Measurements from ENCODE around the gene RHOG. TPM values are rescaled to one million over a fixed set of nuclear protein-coding genes. Genes with fewer than 3 reads are reported as not detected.
"Not testable (repeated sequence)": the region's sequence is repeated elsewhere in the genome, so short reads cannot be mapped to it uniquely, and the experiment has no call there.

RHOG gene
- total RNA-seq, 2 experiments from 2014 or later = 157 to 180 TPM

DNA sequence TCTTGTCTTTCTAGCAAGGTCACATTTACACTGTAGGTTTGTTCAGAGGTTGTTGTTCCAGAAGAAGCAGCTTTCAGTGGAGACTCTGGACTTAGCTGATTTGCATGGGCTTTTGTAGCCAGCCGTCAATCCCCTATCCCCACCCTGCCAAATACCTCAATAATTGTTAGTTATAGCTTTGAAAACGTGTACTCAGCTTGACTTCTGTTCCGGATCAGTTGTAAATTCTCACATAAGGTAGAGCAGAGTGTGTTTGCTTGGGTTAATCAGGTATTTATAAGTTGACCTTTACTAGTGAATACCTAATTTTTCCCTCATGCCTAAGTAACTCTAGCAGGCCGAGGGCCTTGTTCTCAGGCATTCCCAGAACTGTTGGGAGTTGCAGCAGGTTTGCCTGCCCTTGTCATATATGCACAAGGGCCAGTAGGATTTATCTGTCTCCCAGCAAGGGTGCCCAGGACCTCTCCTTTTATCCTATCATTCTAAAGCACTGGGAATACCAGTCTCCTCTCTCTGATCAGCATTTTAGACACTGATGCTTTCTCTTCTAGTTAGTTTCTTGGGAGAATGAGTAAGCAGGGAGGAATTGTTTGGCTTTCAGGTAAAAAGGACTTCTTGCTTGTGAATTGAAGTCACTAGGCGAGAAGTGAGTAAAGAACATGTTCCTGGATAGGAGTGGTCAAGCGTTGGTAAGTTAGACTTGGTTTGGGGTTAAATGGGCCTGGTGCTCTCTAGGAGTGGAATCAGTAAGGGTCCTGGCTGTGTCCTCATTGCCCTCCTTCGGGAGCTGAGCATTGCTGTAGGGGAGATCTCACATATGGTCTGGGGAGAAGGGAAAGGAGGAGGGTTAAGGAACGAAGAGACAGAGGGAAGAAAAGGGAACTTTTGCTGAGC, 36.9 kb upstream of the RHOG start:
- ChIA-PET POLR2A (interaction anchor here (0.7 kb wide), 1 partner anchor 22 kb away, joined by 3 read pairs; the partner anchor contains the start of gene STIM1), CTCF (interaction anchor here (0.7 to 2.2 kb wide), 6 partner anchors 10 to 310 kb away, joined by 3 to 11 read pairs (median 6); no protein-coding TSS in a partner anchor)
- Mint-ChIP-seq H3K27ac (no peak overlapping the region), H3K9me3 (ENCODE audit: low read depth) (no peaks in the 10 kb centered on the region), H3K36me3 (ENCODE audit: low read depth) (peaks cover 2% of the 10 kb centered on the region), H3K4me3 (no peak overlapping the region), H3K27me3 (no peaks in the 10 kb centered on the region), H3K4me1 (peaks cover 78% of the 10 kb centered on the region)
- DNase-seq (no peak), ATAC-seq (no peak)
- intact Hi-C loops (cut with DNase I, micrococcal nuclease) = no loop called here

DNA sequence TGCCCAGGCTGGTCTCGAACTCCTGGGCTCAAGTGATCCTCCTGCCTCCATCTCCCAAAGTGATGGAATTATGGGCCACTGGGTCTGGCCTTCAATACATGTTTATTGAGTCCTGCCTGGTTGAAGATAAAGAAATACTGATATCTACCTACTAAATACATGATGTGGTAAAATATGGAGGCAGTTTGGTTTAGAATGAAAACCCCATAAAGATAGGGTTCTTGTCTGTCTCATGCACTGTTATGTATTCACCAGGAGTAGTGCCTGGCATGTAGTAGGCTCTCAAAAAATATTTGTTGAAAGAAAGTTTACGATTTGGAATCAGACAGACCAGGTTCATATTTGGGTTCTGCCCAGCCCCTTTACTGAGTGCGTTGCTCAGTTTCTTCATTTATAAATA, 35.9 kb upstream of the RHOG start:
- ChIA-PET CTCF (interaction anchor here (1.4 to 2.2 kb wide), 4 partner anchors 9 to 22 kb away, joined by 5 to 8 read pairs (median 6); partner anchors contain the start of gene STIM1), POLR2A (interaction anchor here (0.9 kb wide), 1 partner anchor 19 kb away, joined by 3 read pairs; no protein-coding TSS in a partner anchor)
- ATAC-seq (no peak), DNase-seq (no peak)
- intact Hi-C loops (cut with DNase I, micrococcal nuclease) = no loop called here
- H3K4me3 Mint-ChIP-seq = no peak overlapping the region
- H3K27me3 Mint-ChIP-seq = no peaks in the 10 kb centered on the region
- H3K27ac Mint-ChIP-seq = no peak overlapping the region
- H3K4me1 Mint-ChIP-seq = peaks cover 81% of the 10 kb centered on the region
- H3K9me3 Mint-ChIP-seq (ENCODE audit: low read depth) = no peaks in the 10 kb centered on the region
- peaks cover 6% of the 10 kb centered on the region for H3K36me3 Mint-ChIP-seq (ENCODE audit: low read depth)

DNA sequence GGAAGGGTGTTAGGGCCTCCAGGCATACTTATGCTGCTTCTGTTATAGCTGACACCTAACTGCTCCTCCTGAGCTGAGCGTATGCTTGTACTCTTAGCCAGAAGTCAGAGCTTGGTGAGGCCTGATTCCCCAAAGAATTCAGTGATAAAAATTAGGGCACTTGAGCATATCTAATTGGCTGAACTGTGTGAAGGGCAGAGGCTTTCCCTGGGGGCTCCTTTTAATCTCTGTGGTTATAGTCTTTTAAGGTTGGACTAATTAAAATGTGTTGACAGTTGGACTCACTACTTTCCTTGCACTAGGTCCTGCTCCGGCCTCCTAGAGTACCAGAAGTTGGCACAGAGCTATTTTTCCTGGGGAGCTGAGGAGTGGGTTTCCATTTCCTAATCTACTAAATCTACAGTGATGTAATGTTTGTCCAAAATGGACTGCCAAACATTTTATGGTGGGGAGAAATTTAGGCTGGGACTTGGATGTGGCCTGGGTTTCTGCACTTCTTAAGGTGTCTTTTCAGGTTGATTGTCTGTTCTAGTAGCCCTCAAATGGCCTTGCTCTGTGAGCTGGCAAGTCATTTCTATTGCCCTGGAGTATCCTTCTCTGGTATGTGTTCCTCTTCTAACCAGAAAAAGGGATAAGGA, 33.1 kb upstream of the RHOG start:
- ATAC-seq = no peak
- no peak overlapping the region for H3K27ac Mint-ChIP-seq
- POLR2A ChIA-PET = no interaction called here
- H3K36me3 Mint-ChIP-seq (ENCODE audit: low read depth) = peaks cover 12% of the 10 kb centered on the region
- peaks cover 86% of the 10 kb centered on the region for H3K4me1 Mint-ChIP-seq
- H3K27me3 Mint-ChIP-seq = no peaks in the 10 kb centered on the region
- intact Hi-C loops (cut with DNase I, micrococcal nuclease) = no loop called here
- CTCF ChIA-PET = interaction anchor here (0.6 to 2.0 kb wide), 5 partner anchors 9 to 738 kb away, joined by 3 to 14 read pairs (median 4); partner anchors contain the start of gene STIM1
- H3K4me3 Mint-ChIP-seq = no peak overlapping the region
- no peak for DNase-seq
- H3K9me3 Mint-ChIP-seq (ENCODE audit: low read depth) = no peaks in the 10 kb centered on the region

DNA sequence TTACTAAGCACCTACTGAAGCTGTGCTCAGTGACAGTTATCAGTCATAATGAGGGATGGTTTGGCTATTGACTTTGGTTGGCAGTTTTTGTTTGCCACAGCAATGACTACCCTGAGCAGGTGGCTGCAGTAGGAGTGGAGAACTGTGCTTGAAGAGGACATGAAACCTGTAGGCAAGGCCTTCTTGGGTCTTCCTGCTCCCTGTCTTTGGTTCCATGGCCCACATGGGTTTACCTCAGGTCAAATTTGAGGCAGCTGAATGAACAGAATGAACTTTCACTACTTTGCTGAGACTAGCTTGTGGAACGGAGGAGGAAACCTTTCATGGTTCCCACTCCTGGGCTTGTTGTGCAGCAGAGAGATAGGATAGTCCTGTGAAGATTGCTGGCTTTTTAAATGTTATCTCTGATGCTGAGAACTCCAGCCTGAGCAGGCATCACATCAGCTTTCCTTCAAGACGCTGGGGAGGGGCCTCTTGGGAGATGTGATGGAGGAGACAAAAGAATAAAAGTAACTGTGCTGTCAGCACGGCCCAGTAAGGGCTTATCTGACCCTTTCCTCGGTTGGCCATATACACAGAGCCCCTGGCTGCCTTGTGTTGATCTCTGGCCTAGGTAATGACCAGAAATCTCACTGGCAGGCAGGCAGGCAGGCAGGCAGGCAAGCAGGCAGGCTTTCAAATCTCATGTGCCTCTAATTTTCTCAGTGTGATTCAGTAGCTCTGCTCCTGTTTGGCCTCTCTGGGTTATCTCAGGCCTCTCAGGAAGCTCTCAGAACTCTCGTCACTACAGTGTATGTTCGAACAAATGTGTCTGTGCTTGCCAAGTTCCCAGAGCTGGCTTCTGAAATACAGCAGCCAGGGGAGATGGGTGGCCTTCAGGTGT, 26.7 kb upstream of the RHOG start:
- intact Hi-C loops (cut with DNase I, micrococcal nuclease) = loop anchor here in 1 of 2 experiments (2.0 kb wide), 1 partner anchor 37 kb away; no protein-coding TSS in a partner anchor
- Mint-ChIP-seq H3K27me3 (no peaks in the 10 kb centered on the region), H3K4me1 (peaks cover 90% of the 10 kb centered on the region), H3K36me3 (ENCODE audit: low read depth) (peaks cover 12% of the 10 kb centered on the region), H3K9me3 (ENCODE audit: low read depth) (no peaks in the 10 kb centered on the region), H3K27ac (peak overlapping the region; percentile 92), H3K4me3 (peak overlapping the region; percentile 25)
- POLR2A ChIA-PET = interaction anchor here (0.6 to 1.9 kb wide), 5 partner anchors 8 to 181 kb away, joined by 3 to 9 read pairs (median 5); partner anchors contain the start of gene STIM1
- DNase-seq (peak; percentile 61), ATAC-seq (peak; percentile 70)
- CTCF ChIA-PET = interaction anchor here (1.0 to 3.8 kb wide), 12 partner anchors 8 to 205 kb away, joined by 3 to 18 read pairs (median 5); partner anchors contain the start of genes RHOG and STIM1

DNA sequence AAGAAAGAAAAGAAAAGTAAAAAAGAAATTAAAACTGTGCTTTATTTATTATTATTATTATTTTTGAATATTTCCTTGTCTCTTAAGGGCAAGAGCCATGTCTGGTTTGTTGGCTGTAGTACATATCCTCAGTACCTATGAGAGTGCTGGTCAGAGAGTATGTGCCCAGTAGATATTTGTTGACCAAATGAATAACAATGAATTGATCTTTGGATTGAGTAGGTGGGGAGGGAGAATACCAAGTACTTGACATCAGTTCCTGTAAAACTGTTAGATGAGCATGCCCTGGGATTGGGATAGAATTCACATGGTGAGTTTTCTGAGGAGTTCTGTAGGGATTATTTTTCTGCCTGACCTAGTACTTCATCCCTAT, 26.1 kb upstream of the RHOG start:
- ChIA-PET CTCF (interaction anchor here (1.2 to 3.8 kb wide), 4 partner anchors 12 to 206 kb away, joined by 4 to 18 read pairs (median 13); partner anchors contain the start of gene STIM1), POLR2A (interaction anchor here (1.0 to 1.9 kb wide), 2 partner anchors 12 to 17 kb away, joined by 4 to 9 read pairs; partner anchors contain the start of gene STIM1)
- H3K9me3 Mint-ChIP-seq (ENCODE audit: low read depth) = no peaks in the 10 kb centered on the region
- peak overlapping the region; percentile 25 for H3K4me3 Mint-ChIP-seq
- DNase-seq (no peak), ATAC-seq (no peak)
- intact Hi-C loops (cut with DNase I, micrococcal nuclease) = loop anchor here in 1 of 2 experiments (2.0 kb wide), 1 partner anchor 38 kb away; no protein-coding TSS in a partner anchor
- H3K27me3 Mint-ChIP-seq = no peaks in the 10 kb centered on the region
- peak overlapping the region; percentile 92 for H3K27ac Mint-ChIP-seq
- peaks cover 14% of the 10 kb centered on the region for H3K36me3 Mint-ChIP-seq (ENCODE audit: low read depth)
- H3K4me1 Mint-ChIP-seq = peaks cover 92% of the 10 kb centered on the region

DNA sequence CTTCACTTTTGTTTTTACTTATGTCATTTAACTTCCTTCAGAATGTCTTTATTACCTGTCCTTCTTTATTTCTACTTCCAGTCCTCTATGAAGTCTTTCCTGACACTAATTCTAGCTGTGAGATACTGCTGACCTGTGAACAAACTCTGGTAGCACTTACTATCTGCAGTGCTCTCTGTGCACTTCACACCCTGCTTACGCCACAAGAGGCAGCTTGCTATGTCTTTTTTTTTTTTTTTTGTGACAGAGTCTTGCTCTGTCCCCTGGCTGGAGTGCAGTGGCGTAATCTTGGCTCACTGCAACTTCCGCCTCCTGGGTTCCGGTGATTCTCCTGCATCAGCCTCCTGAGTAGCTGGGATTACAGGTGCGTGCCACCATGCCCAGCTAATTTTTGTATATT, 25.4 kb upstream of the RHOG start:
- Mint-ChIP-seq H3K36me3 (ENCODE audit: low read depth) (peaks cover 13% of the 10 kb centered on the region), H3K4me1 (peaks cover 92% of the 10 kb centered on the region), H3K4me3 (peak overlapping the region; percentile 38), H3K9me3 (ENCODE audit: low read depth) (no peaks in the 10 kb centered on the region), H3K27me3 (no peaks in the 10 kb centered on the region), H3K27ac (peak overlapping the region; percentile 85)
- CTCF ChIA-PET = interaction anchor here (2.9 to 3.8 kb wide), 3 partner anchors 12 to 206 kb away, joined by 15 to 16 read pairs (median 16); partner anchors contain the start of gene STIM1
- intact Hi-C loops (cut with DNase I, micrococcal nuclease) = loop anchor here in 1 of 2 experiments (2.0 kb wide), 1 partner anchor 39 kb away; no protein-coding TSS in a partner anchor
- ATAC-seq (peak; percentile 31), DNase-seq (no peak)
- POLR2A ChIA-PET = interaction anchor here (1.2 kb wide), 1 partner anchor 11 kb away, joined by 5 read pairs; the partner anchor contains the start of gene STIM1

DNA sequence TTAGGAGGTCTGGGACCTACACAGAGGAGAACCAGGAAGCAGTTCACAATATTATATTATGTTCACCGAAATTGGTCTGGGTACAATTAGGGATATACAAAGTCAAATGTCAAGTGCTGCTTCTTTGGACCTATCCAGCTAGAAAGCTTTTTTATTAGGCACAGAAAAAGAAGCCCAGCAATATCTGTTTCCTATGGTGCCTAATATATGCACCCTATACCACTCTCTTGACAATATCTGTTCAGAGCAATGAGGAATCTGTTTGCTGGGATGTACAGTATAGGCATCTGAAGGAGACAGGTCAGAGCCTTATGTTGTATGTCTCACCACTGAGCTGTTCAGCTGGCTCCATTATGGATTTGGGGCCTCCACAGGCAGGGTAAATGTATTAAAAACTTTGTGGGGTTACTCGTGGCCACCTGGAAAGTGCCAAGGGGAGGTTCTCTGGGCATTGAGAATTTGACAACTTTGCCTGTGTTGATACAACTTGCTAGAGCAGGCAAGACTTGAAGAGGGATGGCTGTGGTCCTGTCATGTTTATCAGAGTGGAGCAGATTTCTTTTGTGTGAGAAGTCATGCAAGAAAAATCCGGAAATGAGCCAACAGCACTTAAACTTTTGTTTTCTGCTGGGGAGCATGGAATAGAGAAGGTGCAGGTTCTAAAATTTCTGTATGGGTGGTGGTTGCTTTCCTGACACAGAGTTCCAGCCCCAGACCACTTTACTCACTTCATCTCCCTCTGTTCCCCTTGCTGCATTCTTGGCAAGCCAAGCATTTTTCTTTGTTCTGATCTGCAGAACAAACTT, 24.8 kb upstream of the RHOG start:
- CTCF ChIA-PET = interaction anchor here (1.9 to 3.8 kb wide), 4 partner anchors 11 to 207 kb away, joined by 5 to 16 read pairs (median 16); partner anchors contain the start of gene STIM1
- H3K36me3 Mint-ChIP-seq (ENCODE audit: low read depth) = peaks cover 16% of the 10 kb centered on the region
- peak overlapping the region; percentile 85 for H3K27ac Mint-ChIP-seq
- H3K9me3 Mint-ChIP-seq (ENCODE audit: low read depth) = no peaks in the 10 kb centered on the region
- peaks cover 91% of the 10 kb centered on the region for H3K4me1 Mint-ChIP-seq
- intact Hi-C loops (cut with DNase I, micrococcal nuclease) = loop anchor here in 1 of 2 experiments (2.0 kb wide), 1 partner anchor 39 kb away; no protein-coding TSS in a partner anchor
- DNase-seq (no peak), ATAC-seq (peak; percentile 10)
- no peaks in the 10 kb centered on the region for H3K27me3 Mint-ChIP-seq
- POLR2A ChIA-PET = interaction anchor here (1.2 kb wide), 1 partner anchor 11 kb away, joined by 5 read pairs; the partner anchor contains the start of gene STIM1
- H3K4me3 Mint-ChIP-seq = peak overlapping the region; percentile 38

DNA sequence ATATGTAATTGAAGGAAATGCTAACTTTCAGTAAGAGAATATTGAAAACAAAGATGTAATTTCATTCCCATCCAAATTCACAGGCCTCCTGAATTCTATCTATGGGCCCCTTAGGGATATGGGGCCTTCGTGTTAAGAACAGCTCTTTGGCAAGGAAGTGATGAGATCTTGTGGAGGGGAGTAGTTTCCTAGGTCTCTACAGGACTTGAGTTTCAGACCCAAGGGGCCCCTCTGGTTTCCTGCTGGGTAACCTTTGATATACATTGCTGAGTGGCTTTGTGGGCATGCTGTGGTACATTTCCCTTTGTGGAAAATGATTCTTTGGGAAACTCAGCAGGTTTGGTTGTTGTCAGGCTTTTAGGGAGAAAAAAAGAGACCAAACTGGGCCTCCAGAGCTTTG, 20.9 kb upstream of the RHOG start:
- ATAC-seq = no peak
- peak; percentile 51 for DNase-seq
- intact Hi-C loops (cut with DNase I, micrococcal nuclease) = no loop called here
- ChIA-PET POLR2A (interaction anchor here (0.6 to 1.7 kb wide), 3 partner anchors 9 to 234 kb away, joined by 3 to 5 read pairs (median 4); no protein-coding TSS in a partner anchor), CTCF (interaction anchor here (1.0 to 4.0 kb wide), 6 partner anchors 9 to 211 kb away, joined by 3 to 32 read pairs (median 4); no protein-coding TSS in a partner anchor)
- H3K9me3 Mint-ChIP-seq (ENCODE audit: low read depth) = no peaks in the 10 kb centered on the region
- H3K4me3 Mint-ChIP-seq = peak overlapping the region; percentile 88
- H3K27ac Mint-ChIP-seq = peak overlapping the region; percentile 98
- peaks cover 19% of the 10 kb centered on the region for H3K36me3 Mint-ChIP-seq (ENCODE audit: low read depth)
- H3K27me3 Mint-ChIP-seq = no peaks in the 10 kb centered on the region
- peaks cover 86% of the 10 kb centered on the region for H3K4me1 Mint-ChIP-seq

DNA sequence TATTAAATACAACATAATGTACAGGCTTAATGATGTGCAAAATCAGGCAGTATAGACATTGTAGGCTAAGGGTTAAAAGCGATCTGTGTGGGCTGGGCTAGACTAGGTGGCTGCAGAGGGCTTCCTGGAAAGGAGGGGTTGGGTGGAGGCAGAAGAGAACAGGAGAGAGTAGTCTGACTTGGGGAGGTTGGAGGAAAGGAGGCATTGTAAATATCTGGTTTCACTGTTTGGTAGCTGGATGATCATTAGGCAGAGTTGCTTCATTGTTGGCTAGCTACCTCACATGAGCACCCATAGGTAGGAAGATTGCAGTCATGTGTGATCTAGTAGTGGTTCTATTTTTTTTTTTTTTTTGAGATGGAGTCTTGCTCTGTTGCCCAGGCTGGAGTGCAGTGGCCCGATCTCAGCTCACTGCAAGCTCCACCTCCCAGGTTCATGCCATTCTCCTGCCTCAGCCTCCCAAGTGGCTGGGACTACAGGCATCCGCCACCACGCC, 20.2 kb upstream of the RHOG start:
- Mint-ChIP-seq H3K4me3 (peak overlapping the region; percentile 88), H3K27ac (peak overlapping the region; percentile 98), H3K36me3 (ENCODE audit: low read depth) (peaks cover 21% of the 10 kb centered on the region), H3K4me1 (peaks cover 79% of the 10 kb centered on the region)
- H3K27me3 Mint-ChIP-seq; H3K9me3 Mint-ChIP-seq (ENCODE audit: low read depth): not testable (repeated sequence)
- DNase-seq (peak; percentile 61), ATAC-seq (peak; percentile 60)
- ChIA-PET POLR2A (interaction anchor here (0.6 to 1.7 kb wide), 4 partner anchors 10 to 109 kb away, joined by 3 to 5 read pairs (median 3); no protein-coding TSS in a partner anchor), CTCF (interaction anchor here (0.7 to 4.0 kb wide), 8 partner anchors 10 to 212 kb away, joined by 3 to 33 read pairs (median 4); no protein-coding TSS in a partner anchor)
- intact Hi-C loops (cut with DNase I, micrococcal nuclease) = loop anchor here in 1 of 2 experiments (1.0 kb wide), 1 partner anchor 59 kb away; no protein-coding TSS in a partner anchor

Measured in activated CD4-positive, alpha-beta T cell treated with anti-CD3 and anti-CD28 coated beads for 36 hours (primary cell).